ENCODE data around the gene SSH2. TPM values are rescaled to one million over a fixed set of nuclear protein-coding genes. Genes with fewer than 3 reads are reported as not detected.

SSH2 gene
- total and polyA plus RNA-seq, 9 of the 15 experiments (the other 6 are each of a cell fraction or from before 2014, with no cell fraction given): 3.9 to 16.1 (median 10.2) TPM

GRCh38 chr17:29891131-29891530 is 38.9 kb downstream of the SSH2 start (continued):
- no peak for TF ChIP-seq USF1 (CRISPR knock-in tag; IDR thresholded peaks at IDR 0.05)
- no peak for TF ChIP-seq ZNF263 (CRISPR knock-in tag; IDR thresholded peaks at IDR 0.05; ENCODE audit: borderline replicate concordance)
- no peak for TF ChIP-seq FOXK2 (conservative IDR thresholded peaks at IDR 0.05 in 1 of 2, IDR thresholded peaks at IDR 0.05 in 1 of 2; ENCODE audit: low read depth in 2 of 2)

GRCh38 chr17:29885031-29885640 is 44.9 kb downstream of the SSH2 start:
- Histone ChIP-seq H3K9me1 (ENCODE audit: control insufficient read depth, insufficient read depth, low read length) (no peaks in the 10 kb centered on the region), H3K27ac (ENCODE audit: extremely low read depth, low read depth, low read length) (no peak overlapping the region), H3K4me1 (replicated peaks in 1 of 2; ENCODE audit: control insufficient read depth in 2 of 2, insufficient read depth in 2 of 2, low read length in 2 of 2) (no peaks in the 10 kb centered on the region), H3K4me2 (ENCODE audit: insufficient read depth, low read length) (no peak overlapping the region), H3K79me2 (ENCODE audit: control insufficient read depth, insufficient read depth, low read length) (peaks cover 2% of the 10 kb centered on the region; the same call in 1 of the 3 replicates), H4K20me1 (replicated peaks; ENCODE audit: control insufficient read depth, insufficient read depth, low read length) (peaks cover 8% of the 10 kb centered on the region; the same call in 1 of the 2 replicates), H3K9me3 (replicated peaks; ENCODE audit: control insufficient read depth, insufficient read depth, low read depth, low read length) (no peaks in the 10 kb centered on the region), H3K27me3 (ENCODE audit: control insufficient read depth in 2 of 2, insufficient read depth in 2 of 2, low read length in 2 of 2) (no peaks in the 10 kb centered on the region), H3K36me3 (ENCODE audit: control insufficient read depth, insufficient read depth, low read length) (no peaks in the 10 kb centered on the region), H3K9ac (ENCODE audit: insufficient read depth in 1 of 2, low read depth in 2 of 2, low read length in 2 of 2) (no peak overlapping the region), H3K4me3 (no peak overlapping the region), H2AFZ (ENCODE audit: low read depth, low read length) (no peak overlapping the region)
- intact Hi-C loops (cut with micrococcal nuclease): no loop called here
- ChIA-PET CTCF (ENCODE audit: low intra/inter-chr PET ratio) (no interaction called here), POLR2A (no interaction called here)
- FAIRE-seq: no peak
- DNase-seq (ENCODE audit: extremely low read depth in 1 of 4, low spot score in 3 of 4): no peak
- BruUV-seq (replicated peaks): no TSS peak
- ATAC-seq: no peak
- WGBS (ENCODE audit: insufficient coverage, low coverage, missing lambda C conversion rate): 47% methylated on average over 3 of the region's 3 CpGs
- in situ Hi-C loops (cut with MboI): no loop called here
- TF ChIP-seq CEBPB (tag; IDR thresholded peaks at IDR 0.05) (0 out of 2 replicates have a peak, but pooled peaks have one; percentile 16), ZBTB1 (CRISPR knock-in tag; IDR thresholded peaks at IDR 0.05; ENCODE audit: borderline replicate concordance, low read depth) (no peak)
